ENCODE measurements around the gene FOXD1.
"Not testable (repeated sequence)": the region's sequence is repeated elsewhere in the genome, so short reads cannot be mapped to it uniquely, and the experiment has no call there.

The FOXD1 gene

GRCh38 chr5:73464016-73464745, 15.6 kb upstream of the FOXD1 start:
- DNase-seq (ENCODE audit: low spot score), result no peak

DNA sequence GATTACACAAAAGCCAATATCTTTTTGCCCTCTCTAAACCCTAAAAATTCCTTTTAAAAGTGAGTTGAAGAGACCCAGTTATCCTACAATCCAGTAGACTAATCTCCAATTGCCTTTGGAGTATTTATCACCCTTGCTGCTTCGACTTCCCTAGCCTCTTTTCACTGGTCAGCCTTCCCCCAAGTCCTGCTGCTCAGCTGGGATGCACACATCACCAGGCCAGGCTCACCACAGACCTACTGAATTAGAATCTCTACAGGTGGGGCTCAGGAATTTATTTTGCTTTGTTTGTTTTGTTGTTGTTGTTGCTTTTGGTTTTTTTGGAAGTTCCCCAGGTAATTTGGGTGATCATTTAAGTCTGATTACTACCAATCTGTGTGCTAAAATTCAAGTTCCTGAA, 11.6 kb upstream of the FOXD1 start:
- no peak for DNase-seq (ENCODE audit: low spot score)

GRCh38 chr5:73459366-73459765, 10.8 kb upstream of the FOXD1 start:
- no peak for DNase-seq (ENCODE audit: low spot score)

- not testable (repeated sequence) for DNase-seq (ENCODE audit: low spot score)
These were observed 7.9 kb upstream of the FOXD1 start for GRCh38 chr5:73456462-73456861.

- peak; percentile 68 for DNase-seq (ENCODE audit: low spot score)
These were observed 5.9 kb upstream of the FOXD1 start for GRCh38 chr5:73454379-73455036.

DNA sequence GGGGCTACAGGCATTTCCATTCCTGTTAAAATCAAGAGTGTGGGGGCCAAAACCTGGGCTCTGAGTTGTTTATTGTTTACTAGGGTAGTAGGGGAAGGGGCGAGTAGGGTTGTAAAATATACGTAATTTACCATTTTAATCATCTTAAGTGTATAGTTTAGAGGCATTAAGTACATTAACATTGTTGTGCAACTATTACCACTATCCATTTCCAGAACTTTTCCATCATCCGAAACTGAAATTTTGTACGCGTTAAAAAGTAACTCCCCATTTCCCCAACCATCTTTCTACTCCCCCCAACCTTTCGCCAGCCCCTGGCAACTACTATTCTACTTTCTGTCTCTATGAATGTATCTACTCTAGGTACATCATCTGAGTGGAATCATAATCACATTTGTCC, 3.6 kb upstream of the FOXD1 start:
- DNase-seq (ENCODE audit: low spot score), result no peak

- no peak for DNase-seq (ENCODE audit: low spot score)
These were observed 2.9 kb upstream of the FOXD1 start for GRCh38 chr5:73451224-73452130.

DNA sequence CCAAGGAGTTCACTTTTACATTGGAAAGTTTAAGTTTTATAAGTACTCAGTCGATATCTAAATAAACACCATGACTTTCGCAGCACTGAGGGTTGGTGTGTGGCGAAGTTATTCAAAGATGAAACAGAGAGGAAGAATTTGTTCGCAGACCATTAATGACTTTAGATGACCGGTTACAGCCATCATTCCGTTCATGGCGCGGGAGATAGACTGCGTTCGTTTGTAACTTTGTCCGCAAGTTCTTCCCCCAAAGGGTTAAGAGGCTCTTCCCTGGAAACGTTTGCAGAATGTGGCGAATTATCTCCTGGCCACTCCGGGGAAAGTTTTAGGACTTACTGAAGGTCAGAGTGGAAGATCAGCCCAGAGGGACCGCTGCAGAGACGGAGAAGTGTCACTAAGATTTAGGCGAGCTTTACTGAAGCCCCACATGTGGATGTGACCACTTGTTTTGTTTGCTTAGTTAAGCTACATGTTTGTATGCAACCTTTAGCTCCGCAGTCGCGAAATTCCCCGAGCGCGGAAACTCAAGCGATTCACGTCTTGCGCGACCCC, 2.2 kb upstream of the FOXD1 start:
- DNase-seq (ENCODE audit: low spot score), result no peak

- no peak for DNase-seq (ENCODE audit: low spot score)
These were observed 1.6 kb upstream of the FOXD1 start for GRCh38 chr5:73450137-73450536.

DNA sequence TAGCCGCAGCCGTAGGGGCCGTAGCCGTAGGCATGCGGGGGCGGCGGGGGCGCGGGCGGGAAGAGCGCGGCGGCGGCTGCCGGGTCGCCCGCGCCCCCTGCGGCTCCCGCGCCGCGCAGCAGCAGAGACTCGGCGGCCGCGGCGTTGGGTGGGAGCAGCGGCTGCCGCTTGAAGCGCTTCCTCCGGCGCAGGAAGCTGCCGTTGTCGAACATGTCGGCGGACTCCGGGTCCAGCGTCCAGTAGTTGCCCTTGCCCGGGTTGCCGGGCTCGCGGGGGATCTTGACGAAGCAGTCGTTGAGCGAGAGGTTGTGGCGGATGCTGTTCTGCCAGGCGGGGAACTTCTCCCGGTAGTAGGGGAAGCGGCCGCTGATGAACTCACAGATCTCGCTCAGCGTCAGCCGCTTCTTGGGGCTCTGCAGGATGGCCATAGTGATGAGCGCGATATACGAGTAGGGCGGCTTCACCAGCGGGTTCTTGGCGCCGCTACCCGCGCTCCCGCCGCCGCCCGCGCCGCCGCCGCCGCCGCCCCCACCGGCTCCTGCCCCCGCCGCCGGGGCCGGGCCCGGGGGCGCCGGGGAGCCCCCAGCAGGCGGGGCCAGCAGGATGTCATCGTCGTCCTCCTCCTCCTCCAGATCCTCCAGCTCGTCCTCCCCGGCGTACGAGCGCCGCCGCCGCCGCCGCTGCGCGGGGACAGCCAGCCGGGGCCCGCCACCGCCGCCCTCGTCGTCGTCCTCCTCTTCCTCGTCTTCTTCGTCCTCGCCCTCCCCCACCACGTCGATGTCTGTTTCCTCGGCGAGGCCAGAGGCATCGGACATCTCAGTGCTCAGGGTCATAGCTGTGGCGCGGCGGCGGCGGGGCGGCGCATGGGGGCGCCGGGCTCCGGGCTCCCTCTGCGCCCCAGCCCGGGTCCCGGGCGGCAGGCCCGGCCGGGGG, 781 bp downstream of the FOXD1 start:
- peak; percentile 45 for DNase-seq (ENCODE audit: low spot score)

- no peak for DNase-seq (ENCODE audit: low spot score)
These were observed 1.7 kb downstream of the FOXD1 start for GRCh38 chr5:73446631-73447529.

- DNase-seq (ENCODE audit: low spot score), result no peak
These were observed 2.6 kb downstream of the FOXD1 start for GRCh38 chr5:73445665-73446630.

DNA sequence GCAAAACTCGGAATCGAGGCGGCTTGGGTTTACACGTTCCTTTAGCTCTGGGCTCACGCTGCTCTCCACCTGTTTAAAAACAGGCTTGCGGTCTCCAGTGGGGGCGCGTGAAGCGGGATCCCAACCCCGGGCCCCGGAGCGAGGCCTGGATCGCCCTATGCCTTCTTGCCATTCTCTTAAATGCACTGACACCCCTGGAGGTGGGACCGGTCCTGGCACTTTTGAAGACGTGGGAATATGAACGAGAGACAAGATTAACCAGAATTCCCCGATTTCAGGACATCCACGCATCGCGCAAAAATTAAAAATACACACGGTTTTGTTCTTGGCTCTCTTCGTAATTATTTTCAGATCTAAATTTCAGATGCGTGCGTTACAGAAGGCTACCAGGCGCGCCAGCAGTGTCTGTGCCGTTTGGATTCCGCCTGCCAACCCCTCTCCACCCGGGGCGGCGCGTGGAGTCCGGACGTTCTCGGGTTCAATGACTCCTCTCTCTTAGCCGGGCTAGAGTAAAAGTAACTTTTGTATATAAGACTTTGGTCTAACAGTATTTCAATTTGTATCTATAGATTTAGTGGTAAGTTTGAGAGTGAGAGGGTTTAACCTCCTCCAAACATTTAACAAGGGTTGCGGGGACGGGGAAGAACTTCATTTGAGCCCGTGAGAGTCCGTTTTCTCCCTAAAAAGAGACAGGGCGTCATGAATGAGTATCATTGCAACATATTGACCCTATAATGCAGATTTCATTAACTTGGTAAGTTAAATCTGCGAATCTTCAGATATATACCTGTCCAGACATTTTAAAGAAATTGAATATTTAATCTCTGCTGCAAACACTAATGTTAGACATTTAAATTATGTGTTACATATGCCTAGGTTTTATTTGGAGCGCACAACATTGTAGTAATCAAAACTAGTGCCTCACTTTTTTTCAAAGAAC, 3.8 kb downstream of the FOXD1 start:
- no peak for DNase-seq (ENCODE audit: low spot score)

GRCh38 chr5:73443829-73444498, 4.6 kb downstream of the FOXD1 start:
- no peak for DNase-seq (ENCODE audit: low spot score)

- DNase-seq (ENCODE audit: low spot score), result no peak
These were observed 5.5 kb downstream of the FOXD1 start for GRCh38 chr5:73442996-73443627.

- DNase-seq (ENCODE audit: low spot score), result no peak
These were observed 6.3 kb downstream of the FOXD1 start for GRCh38 chr5:73442231-73442811.
